ENCODE results near the gene PLPPR1.

GRCh38 chr9:101367323-101367722, 338.8 kb downstream of the PLPPR1 start:
- TF ChIP-seq RARB (CRISPR knock-in tag; IDR thresholded peaks at IDR 0.05): no peak
- TF ChIP-seq, protein P1, sequence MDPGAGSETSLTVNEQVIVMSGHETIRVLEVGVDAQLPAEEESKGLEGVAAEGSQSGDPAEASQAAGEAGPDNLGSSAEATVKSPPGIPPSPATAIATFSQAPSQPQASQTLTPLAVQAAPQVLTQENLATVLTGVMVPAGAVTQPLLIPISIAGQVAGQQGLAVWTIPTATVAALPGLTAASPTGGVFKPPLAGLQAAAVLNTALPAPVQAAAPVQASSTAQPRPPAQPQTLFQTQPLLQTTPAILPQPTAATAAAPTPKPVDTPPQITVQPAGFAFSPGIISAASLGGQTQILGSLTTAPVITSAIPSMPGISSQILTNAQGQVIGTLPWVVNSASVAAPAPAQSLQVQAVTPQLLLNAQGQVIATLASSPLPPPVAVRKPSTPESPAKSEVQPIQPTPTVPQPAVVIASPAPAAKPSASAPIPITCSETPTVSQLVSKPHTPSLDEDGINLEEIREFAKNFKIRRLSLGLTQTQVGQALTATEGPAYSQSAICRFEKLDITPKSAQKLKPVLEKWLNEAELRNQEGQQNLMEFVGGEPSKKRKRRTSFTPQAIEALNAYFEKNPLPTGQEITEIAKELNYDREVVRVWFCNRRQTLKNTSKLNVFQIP (CRISPR knock-in tag; IDR thresholded peaks at IDR 0.05; ENCODE audit: borderline replicate concordance, low read depth): no peak
- TF ChIP-seq ZFP3 (CRISPR knock-in tag; IDR thresholded peaks at IDR 0.05): no peak
- no peak for TF ChIP-seq PATZ1 (CRISPR knock-in tag; IDR thresholded peaks at IDR 0.05; ENCODE audit: borderline replicate concordance)
